Body of pancreas (tissue), 4 donors: ENCODE results near the gene KLHL25.

Source experiments
- POLR2A ChIP-seq, 3 donors: fragments of 450-650 bp; IDR thresholded peaks; one replicate each; pipeline ENCODE4 v1.6.1; 2016; ENCODE audit warnings: antibody characterized with exemption in 3 of 3, mild to moderate bottlenecking in 2 of 3
- TF ChIP-seq, protein P1 (sequence below), 7 experiments: fragments of 450-650 bp in 4 of 7; fragments of 200-600 bp in 3 of 7; sonication (generic) in 3 of 7; IDR thresholded peaks; one replicate each; pipeline ENCODE4 v1.5.1; 2016 to 2019; ENCODE audit warnings: antibody characterized with exemption in 7 of 7

GRCh38 chr15:85792912-85793590, 1.7 kb downstream of the KLHL25 start:
- TF ChIP-seq, protein P1, sequence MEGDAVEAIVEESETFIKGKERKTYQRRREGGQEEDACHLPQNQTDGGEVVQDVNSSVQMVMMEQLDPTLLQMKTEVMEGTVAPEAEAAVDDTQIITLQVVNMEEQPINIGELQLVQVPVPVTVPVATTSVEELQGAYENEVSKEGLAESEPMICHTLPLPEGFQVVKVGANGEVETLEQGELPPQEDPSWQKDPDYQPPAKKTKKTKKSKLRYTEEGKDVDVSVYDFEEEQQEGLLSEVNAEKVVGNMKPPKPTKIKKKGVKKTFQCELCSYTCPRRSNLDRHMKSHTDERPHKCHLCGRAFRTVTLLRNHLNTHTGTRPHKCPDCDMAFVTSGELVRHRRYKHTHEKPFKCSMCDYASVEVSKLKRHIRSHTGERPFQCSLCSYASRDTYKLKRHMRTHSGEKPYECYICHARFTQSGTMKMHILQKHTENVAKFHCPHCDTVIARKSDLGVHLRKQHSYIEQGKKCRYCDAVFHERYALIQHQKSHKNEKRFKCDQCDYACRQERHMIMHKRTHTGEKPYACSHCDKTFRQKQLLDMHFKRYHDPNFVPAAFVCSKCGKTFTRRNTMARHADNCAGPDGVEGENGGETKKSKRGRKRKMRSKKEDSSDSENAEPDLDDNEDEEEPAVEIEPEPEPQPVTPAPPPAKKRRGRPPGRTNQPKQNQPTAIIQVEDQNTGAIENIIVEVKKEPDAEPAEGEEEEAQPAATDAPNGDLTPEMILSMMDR (IDR thresholded peaks at IDR 0.05) = no peak
- no peak for TF ChIP-seq POLR2A (IDR thresholded peaks at IDR 0.05)
